Panc1 (cell line): ENCODE data around the gene TANC1.

Source experiments
- POLR2AphosphoS5 ChIP-seq: IDR thresholded peaks from 2 replicates; pipeline ENCODE4 v1.6.1; 2012; ENCODE audit warnings: mild to moderate bottlenecking, low read depth, low read length, moderate library complexity
- TF ChIP-seq, protein P1 (sequence below): fragments of 450-650 bp; IDR thresholded peaks from 2 replicates; pipeline ENCODE4 v1.5.1; 2017; ENCODE audit warnings: mild to moderate bottlenecking

- TF ChIP-seq, protein P1, sequence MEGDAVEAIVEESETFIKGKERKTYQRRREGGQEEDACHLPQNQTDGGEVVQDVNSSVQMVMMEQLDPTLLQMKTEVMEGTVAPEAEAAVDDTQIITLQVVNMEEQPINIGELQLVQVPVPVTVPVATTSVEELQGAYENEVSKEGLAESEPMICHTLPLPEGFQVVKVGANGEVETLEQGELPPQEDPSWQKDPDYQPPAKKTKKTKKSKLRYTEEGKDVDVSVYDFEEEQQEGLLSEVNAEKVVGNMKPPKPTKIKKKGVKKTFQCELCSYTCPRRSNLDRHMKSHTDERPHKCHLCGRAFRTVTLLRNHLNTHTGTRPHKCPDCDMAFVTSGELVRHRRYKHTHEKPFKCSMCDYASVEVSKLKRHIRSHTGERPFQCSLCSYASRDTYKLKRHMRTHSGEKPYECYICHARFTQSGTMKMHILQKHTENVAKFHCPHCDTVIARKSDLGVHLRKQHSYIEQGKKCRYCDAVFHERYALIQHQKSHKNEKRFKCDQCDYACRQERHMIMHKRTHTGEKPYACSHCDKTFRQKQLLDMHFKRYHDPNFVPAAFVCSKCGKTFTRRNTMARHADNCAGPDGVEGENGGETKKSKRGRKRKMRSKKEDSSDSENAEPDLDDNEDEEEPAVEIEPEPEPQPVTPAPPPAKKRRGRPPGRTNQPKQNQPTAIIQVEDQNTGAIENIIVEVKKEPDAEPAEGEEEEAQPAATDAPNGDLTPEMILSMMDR, result no peak
- no peak for TF ChIP-seq POLR2AphosphoS5
Observed at GRCh38 chr2:158923180-158923594, 45.3 kb upstream of the TANC1 start.
